GM12892 (cell line): ENCODE data around the gene ARFIP1.

Experiments
- POLR2A ChIP-seq: IDR thresholded peaks from 2 replicates; pipeline ENCODE4 v1.6.1; 2011; ENCODE audit warnings: low read depth, low read length, control low read depth
- TAF1 ChIP-seq: IDR thresholded peaks from 2 replicates; pipeline ENCODE4 v1.6.1; 2011; ENCODE audit warnings: low read depth, mild to moderate bottlenecking, control low read depth, low read length, borderline replicate concordance

- TF ChIP-seq TAF1 (no peak), POLR2A (no peak)
These were observed 150.1 kb downstream of the ARFIP1 start for GRCh38 chr4:152929888-152930287.
